Amniotic stem cell (primary cell): ENCODE data around the gene IRAK1.

Experiments
- DNase-seq: peaks from one replicate; lab custom pipeline; 2025; lab: John Stamatoyannopoulos, UW

The IRAK1 gene

GRCh38 chrX:154040863-154041262 is 21.2 kb upstream of the IRAK1 start:
- no peak for DNase-seq

GRCh38 chrX:154040307-154040756 is 20.6 kb upstream of the IRAK1 start:
- no peak for DNase-seq

- DNase-seq, result no peak
Measured at GRCh38 chrX:154039577-154039976, 19.9 kb upstream of the IRAK1 start.

DNA sequence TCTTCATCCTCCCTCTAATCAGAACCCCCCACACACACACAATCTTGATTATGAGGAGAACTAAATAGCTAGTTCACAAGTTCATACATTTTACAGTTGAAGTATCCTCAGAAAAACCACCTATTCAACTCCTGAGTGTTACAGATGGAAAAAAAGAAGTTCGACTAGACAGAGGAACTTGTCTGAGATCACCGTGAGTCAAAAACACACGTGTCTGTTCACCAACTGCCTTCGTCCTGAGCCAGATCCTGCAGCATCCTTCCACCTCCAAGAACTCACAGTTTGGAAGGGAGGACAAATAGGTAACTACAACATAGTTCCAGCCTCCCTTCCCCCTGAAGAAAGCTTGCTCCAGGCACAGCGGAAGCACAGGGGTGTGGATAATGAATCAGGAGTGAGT is 19.0 kb upstream of the IRAK1 start:
- DNase-seq, result no peak

- DNase-seq, result no peak
Measured at GRCh38 chrX:154037754-154038153, 18.1 kb upstream of the IRAK1 start.

- DNase-seq, result no peak
Measured at GRCh38 chrX:154036513-154036912, 16.8 kb upstream of the IRAK1 start.

GRCh38 chrX:154033848-154034247 is 14.1 kb upstream of the IRAK1 start:
- DNase-seq, result no peak

DNA sequence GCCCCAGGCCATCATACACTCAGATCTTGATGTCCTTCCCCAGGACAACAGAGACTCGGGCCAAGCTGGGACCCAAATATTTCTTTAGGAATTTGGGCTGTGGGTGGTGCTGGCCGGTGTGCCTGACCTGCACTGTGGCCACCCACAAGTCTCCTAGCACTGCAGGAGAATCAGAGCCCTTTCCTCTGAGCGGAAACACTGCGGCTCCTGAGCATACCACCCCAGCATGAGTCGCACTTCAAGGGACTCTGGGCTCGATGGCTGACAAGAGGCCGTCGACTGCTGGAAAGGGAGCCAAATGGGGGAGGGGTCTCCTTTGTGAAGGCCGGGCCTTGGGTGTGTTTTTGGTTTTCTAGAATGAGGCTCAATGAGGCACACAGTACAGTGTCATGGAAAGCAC is 13.0 kb upstream of the IRAK1 start:
- DNase-seq, result no peak

DNA sequence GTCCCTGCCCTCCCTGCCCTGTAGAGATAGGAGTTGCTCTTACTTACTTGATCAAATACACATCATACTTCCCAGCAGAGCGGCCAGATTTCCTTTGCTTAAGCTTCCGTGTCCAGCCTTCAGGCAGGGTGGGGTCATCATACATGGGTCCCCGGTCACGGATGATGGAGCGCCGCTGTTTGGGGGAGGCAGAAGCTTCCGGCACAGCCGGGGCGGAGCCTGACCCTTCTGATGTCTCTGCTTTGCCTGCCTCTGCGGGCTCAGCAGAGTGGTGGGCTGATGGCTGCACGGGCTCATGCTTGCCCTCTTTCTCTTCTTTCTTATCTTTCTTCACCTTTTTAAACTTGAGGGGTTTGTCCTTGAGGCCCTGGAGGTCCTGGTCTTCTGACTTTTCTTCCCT is 12.5 kb upstream of the IRAK1 start:
- DNase-seq, result no peak

- DNase-seq, result no peak
Measured at GRCh38 chrX:154030715-154031305, 11.1 kb upstream of the IRAK1 start.

DNA sequence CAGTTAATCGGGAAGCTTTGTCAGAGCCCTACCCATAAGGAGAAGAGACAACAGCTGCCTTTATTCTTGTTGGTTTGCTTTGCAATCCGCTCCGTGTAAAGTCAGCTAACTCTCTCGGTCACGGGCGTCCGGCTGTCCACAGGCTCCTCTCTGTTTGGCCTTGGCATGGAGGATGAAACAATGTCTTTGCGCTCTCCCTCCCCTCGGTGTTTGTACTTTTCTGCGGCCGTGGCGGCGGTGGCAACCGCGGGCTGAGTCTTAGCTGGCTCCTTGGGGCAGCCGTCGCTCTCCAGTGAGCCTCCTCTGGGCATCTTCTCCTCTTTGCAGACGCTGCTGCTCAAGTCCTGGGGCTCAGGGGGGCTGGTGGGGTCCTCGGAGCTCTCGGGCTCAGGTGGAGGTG is 10.6 kb upstream of the IRAK1 start:
- no peak for DNase-seq

GRCh38 chrX:154029439-154029838 is 9.7 kb upstream of the IRAK1 start:
- DNase-seq, result no peak

- DNase-seq, result no peak
Measured at GRCh38 chrX:154028502-154029184, 8.9 kb upstream of the IRAK1 start.

- no peak for DNase-seq
Measured at GRCh38 chrX:154027986-154028385, 8.3 kb upstream of the IRAK1 start.

- no peak for DNase-seq
Measured at GRCh38 chrX:154027022-154027402, 7.3 kb upstream of the IRAK1 start.

- DNase-seq, result no peak
Measured at GRCh38 chrX:154026136-154027021, 6.7 kb upstream of the IRAK1 start.

DNA sequence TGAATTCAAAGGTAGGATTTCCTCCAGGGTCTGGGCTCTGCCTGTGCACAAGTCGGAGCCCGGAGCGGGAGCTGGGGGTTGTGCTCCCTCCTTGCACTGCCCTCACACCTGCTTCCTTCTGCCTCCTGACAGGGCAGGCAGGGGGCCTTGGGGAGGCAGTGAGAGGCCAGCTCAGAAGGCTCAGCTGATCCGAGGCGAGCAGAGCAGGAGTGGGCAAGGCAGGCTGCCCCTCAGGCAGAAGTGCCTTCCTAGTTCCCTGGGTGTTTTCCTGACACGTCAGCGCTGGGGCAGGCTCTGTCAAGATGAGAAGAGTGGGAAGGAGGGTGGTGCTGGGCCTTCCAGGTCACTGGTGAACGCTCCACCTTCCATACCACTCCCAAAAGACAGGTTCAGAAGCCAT is 5.5 kb upstream of the IRAK1 start:
- DNase-seq, result no peak

DNA sequence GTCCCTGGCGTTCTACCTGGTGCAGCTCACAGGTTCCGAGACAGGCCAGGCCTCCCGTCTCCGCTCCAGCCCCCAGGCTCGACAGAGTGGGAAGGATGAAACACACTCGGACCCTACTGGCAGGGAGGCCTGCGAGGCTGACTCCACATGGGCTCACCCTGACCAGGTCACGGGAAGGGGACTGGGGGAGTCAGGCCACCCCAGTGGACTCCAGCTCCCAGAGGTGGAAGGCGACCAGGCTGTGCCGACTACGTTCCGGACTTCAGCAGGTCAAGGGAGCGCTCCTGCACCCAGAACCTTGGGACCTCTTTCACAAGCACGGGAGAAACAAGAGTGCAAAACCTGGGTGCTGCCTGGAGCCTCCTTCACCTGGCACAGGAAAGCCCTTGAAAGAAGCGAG is 4.6 kb upstream of the IRAK1 start:
- DNase-seq, result no peak

- DNase-seq, result no peak
Measured at GRCh38 chrX:154023276-154024000, 3.7 kb upstream of the IRAK1 start.

DNA sequence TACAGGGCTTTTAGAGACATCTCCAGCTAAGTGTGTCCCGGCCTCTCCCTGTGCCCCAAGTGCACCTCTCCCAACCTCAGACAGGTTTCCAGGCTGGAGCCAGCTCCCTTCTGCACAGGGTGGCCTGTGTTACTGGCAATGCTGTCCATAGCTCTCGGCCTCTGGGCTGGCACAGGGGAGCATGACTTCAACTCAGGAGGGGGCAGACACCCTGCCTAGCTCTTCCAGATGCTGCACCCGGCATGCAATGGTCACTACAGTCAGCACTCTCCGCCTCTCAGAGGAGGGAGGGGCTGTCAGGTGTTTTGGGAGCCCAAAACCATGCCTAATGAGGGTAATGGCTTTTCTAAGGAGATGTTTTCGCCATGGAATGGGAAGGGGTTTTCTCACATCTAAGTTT is 2.4 kb upstream of the IRAK1 start:
- no peak for DNase-seq

DNA sequence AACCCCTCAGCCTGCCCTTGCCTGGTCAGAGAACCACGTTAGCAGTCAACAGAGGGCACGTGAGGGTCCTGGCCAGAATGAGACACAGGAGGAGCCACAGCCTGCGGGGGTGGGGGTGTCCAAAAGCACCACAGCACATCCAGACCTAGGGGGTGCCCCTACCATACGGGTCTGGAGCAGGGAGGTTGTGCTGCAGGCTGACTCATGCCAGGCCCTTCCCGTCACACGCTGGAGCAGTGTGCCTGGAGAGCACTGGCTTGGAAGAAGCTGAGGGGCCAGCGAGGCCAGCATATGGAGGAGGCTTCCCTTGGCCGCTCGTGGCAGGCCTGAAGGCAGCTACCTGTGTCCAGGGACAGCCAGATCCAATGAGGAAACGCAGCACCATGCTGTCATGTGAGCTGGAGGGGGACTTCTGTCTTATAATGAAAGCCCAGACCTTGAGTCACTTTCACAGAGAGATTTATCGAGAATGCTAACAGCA is 1.5 kb upstream of the IRAK1 start:
- DNase-seq, result no peak

- DNase-seq, result no peak
Measured at GRCh38 chrX:154020536-154021115, 924 bp upstream of the IRAK1 start.
